AG10803 (cell line): ENCODE data around the gene DYNLT4.
"Not testable (repeated sequence)": the region's sequence is repeated elsewhere in the genome, so short reads cannot be mapped to it uniquely, and the experiment has no call there.

ENCODE experiments used
- DNase-seq: peaks from one replicate; pipeline ENCODE4 v3.0.0; 2010; ENCODE audit warnings: low read depth
- H3K4me3 ChIP-seq: 2 replicates; pipeline ENCODE4 v1.5.1; 2011; ENCODE audit warnings: mild to moderate bottlenecking, low read length, control low read depth
- TF ChIP-seq, protein P1 (sequence below): conservative IDR thresholded peaks from 2 replicates; pipeline ENCODE4 v1.5.1; 2011; ENCODE audit warnings: mild to moderate bottlenecking, low read length, control low read depth, inconsistent platforms

Gene DYNLT4

DNA sequence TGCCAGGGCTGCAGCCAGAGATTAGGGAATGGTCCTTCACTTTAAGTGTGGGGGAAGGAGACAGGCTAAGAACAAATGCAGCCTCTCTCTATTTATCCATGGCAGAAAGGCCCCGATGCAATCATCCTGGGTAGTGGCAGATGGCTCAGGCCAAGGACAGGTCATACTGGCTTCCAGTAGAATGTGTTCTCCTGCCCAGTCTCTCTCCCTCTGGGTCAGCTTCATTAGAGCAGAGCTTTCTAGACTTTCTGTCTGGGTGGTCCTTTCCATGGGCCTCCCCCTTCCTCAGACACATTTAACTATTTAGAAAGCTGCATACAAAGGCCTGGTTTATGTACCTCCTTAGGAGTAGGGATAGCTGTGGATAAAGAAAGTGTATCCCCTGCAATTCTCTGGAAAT is 40.7 kb upstream of the DYNLT4 start:
- TF ChIP-seq, protein P1, sequence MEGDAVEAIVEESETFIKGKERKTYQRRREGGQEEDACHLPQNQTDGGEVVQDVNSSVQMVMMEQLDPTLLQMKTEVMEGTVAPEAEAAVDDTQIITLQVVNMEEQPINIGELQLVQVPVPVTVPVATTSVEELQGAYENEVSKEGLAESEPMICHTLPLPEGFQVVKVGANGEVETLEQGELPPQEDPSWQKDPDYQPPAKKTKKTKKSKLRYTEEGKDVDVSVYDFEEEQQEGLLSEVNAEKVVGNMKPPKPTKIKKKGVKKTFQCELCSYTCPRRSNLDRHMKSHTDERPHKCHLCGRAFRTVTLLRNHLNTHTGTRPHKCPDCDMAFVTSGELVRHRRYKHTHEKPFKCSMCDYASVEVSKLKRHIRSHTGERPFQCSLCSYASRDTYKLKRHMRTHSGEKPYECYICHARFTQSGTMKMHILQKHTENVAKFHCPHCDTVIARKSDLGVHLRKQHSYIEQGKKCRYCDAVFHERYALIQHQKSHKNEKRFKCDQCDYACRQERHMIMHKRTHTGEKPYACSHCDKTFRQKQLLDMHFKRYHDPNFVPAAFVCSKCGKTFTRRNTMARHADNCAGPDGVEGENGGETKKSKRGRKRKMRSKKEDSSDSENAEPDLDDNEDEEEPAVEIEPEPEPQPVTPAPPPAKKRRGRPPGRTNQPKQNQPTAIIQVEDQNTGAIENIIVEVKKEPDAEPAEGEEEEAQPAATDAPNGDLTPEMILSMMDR = no peak
- H3K4me3 ChIP-seq = no peak overlapping the region
- DNase-seq = no peak

DNA sequence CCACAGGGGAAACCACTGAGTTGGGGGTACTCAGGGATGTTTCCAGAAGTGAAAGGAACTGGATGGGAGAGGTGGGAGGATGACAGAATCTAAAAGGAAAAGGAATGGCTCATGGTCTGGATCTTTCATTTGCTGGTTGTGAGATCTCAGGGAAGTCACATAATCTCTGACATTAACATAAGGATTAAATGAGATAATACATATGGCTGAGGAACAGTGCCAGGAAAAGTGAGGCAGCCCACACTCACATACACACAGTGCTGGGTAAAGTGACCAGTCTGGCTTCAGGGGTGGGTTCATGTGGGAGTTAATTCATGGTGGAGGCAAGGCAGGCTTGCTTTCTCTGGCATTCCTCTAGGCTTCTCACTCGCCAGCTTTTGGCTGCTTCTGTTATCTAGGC is 39.8 kb upstream of the DYNLT4 start:
- no peak overlapping the region for H3K4me3 ChIP-seq
- TF ChIP-seq, protein P1 = no peak
- DNase-seq = no peak

DNA sequence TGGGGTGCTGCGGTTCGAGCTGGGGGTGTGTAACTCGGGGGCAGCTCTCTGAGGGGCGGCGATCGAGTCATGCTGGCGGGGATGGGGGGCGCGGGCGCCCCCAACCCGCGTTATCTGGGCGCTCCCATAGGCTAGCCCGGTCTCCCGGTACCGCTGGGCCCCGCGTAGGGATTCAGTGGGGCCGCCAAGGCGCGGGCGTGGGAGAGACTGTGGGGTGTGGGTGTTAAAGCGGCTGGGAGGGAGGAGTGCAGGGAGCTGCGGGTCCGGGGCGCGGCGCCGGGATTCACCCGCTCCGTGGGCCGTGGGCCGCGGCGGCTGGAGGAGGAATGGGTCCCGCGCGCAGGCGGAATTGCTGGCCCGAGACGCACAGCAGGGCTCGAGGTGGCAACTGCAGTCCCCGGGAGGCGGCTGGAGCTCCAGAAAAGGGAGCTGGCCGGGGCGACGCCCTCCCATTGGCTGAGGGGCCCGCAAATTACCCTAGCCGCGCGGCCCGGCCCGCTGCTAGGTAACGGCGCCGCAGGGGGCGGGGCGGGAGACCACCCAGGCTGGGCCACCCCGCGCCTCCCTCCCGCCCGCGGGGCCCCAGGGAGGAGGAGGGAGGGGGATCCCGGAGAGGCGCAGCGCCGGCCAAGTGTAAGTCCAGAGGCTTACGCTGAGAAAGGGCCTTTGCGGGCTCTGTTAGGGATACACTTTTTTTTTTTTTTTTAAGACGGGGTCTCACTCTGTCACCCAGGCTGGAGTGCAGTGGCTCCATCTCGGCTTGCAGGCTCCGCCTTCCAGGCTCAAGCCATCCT is 35.9 kb upstream of the DYNLT4 start, which contains the start of gene PTCH2:
PTCH2 (minus strand) TSS at position 392 of the 794 bp plus-strand sequence; CDS start at position 71, 321 bp downstream.
- TF ChIP-seq, protein P1 = no peak
- peak within 1 kb of the TSS; percentile 57 for H3K4me3 ChIP-seq
- DNase-seq = peak; percentile 58

- TF ChIP-seq, protein P1 = no peak
- H3K4me3 ChIP-seq = peak overlapping the region; percentile 57
Observed at GRCh38 chr1:44842486-44842861, 35.3 kb upstream of the DYNLT4 start.

GRCh38 chr1:44839576-44839975 is 32.4 kb upstream of the DYNLT4 start:
- DNase-seq = no peak

More at GRCh38 chr1:44842486-44842861, 35.3 kb upstream of the DYNLT4 start:
- DNase-seq = no peak

GRCh38 chr1:44838294-44838693 is 31.1 kb upstream of the DYNLT4 start:
- not testable (repeated sequence) for DNase-seq, H3K4me3 ChIP-seq

More at GRCh38 chr1:44839576-44839975, 32.4 kb upstream of the DYNLT4 start:
- no peak overlapping the region for H3K4me3 ChIP-seq
- TF ChIP-seq, protein P1 = no peak

DNA sequence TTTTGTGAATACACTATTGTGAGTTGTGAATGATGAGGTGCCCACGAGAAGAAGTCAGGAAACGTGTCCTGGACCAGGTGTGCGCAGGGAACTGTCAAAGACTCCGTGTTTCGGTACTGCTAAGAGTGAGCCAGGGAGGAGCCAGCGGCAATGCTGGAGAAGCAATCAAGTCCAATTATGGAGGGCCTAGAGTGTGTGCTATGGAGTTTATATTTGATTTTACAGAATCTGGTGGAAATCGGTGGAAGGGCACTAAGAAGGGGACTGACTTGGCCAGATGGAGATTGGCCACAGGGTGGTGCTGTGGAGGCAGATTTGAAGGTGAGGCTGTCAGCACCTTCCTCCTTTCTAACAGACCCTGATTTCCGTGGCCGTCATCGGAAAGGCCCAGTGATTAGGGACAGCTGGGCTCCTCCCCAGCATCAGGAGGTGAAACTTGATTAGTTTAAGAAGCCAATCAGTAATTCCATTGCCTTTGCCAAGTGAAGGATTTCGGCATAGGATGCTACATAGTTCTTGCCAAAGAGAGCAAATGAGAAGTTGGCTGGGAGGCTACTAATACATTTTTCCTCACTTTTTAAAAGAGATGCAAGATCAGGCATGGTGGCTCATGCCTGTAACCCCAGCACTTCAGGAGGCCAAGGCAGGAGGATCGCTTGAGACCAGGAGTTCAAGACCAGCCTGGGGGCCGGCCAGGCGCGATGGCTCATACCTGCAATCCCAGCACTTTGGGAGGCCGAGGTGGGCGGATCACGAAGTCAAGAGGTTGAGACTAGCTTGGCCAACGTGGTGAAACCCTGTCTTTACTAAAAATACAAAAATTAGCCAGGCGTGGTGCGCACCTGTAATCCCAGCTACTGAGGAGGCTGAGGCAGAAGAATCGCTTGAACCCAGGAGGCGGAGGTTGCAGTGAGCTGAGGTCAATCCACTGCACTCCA is 28.9 kb upstream of the DYNLT4 start:
- TF ChIP-seq, protein P1 = peak; percentile 97
- no peak overlapping the region for H3K4me3 ChIP-seq
- peak; percentile 77 for DNase-seq
